Natural killer cell (primary cell): Measurements from ENCODE around the gene DIAPH2. TPM values are rescaled to one million over a fixed set of nuclear protein-coding genes. Genes with fewer than 3 reads are reported as not detected.
A peak's percentile ranks its signal among the peaks of the same experiment; 100 is the strongest.

Source experiments
- ATAC-seq, 3 donors: fragments of 150-1000 bp in 2 of 3; fragments of 200-7000 bp in 1 of 3; cut with Tn5 transposase; 1 replicate in 1 of 3; 2 replicates in 2 of 3; pipeline ENCODE4 v1.10.0; 2021; ENCODE audit warnings: mild to moderate bottlenecking in 2 of 3, moderate library complexity in 2 of 3
- DNase-seq, 2 donors: peaks; one replicate each; pipeline versions ENCODE4 v3.0.0 to v3.0.0-alpha.2; 2013 to 2021; ENCODE audit warnings: mixed read lengths in 1 of 2
- H3K27ac ChIP-seq: one replicate; pipeline ENCODE4 v1.5.1; 2013; ENCODE audit warnings: mild to moderate bottlenecking, low read length
- H3K27me3 ChIP-seq: one replicate; pipeline ENCODE4 v1.6.1; 2013; ENCODE audit warnings: low read length; ENCODE audit not compliant: control insufficient read depth, insufficient read depth
- H3K36me3 ChIP-seq: one replicate; pipeline ENCODE4 v1.6.1; 2013; ENCODE audit warnings: low read length; ENCODE audit not compliant: control insufficient read depth, insufficient read depth
- H3K4me1 ChIP-seq: one replicate; pipeline ENCODE4 v1.6.1; 2013; ENCODE audit warnings: low read length; ENCODE audit not compliant: control insufficient read depth, insufficient read depth
- H3K4me3 ChIP-seq: one replicate; pipeline ENCODE4 v1.5.1; 2013; ENCODE audit warnings: low read length
- H3K9me3 ChIP-seq: one replicate; pipeline ENCODE4 v1.6.1; 2013; ENCODE audit warnings: low read length; ENCODE audit not compliant: control insufficient read depth, insufficient read depth
- H3K27ac Mint-ChIP-seq, 2 donors: one replicate each; pipeline ENCODE4 v1.8.0; 2022; ENCODE audit warnings: mild to moderate bottlenecking in 2 of 2, mixed read lengths in 2 of 2, moderate library complexity in 1 of 2
- H3K27me3 Mint-ChIP-seq, 2 donors: one replicate each; pipeline ENCODE4 v1.8.0; 2022; ENCODE audit warnings: low read depth in 2 of 2, mixed read lengths in 2 of 2
- H3K36me3 Mint-ChIP-seq: one replicate; pipeline ENCODE4 v1.8.0; 2022; ENCODE audit warnings: mixed read lengths
- H3K4me1 Mint-ChIP-seq, 2 donors: one replicate each; pipeline ENCODE4 v1.8.0; 2022; ENCODE audit warnings: mixed read lengths in 2 of 2
- H3K4me3 Mint-ChIP-seq: one replicate; pipeline ENCODE4 v1.8.0; 2022; ENCODE audit warnings: mild to moderate bottlenecking, moderate library complexity, mixed read lengths
- H3K9me3 Mint-ChIP-seq, 2 donors: one replicate each; pipeline ENCODE4 v1.8.0; 2022; ENCODE audit warnings: mixed read lengths in 2 of 2
- WGBS: methylation state at CpG from one replicate; pipeline ENCODE4 v1.1.7; 2013; ENCODE audit warnings: missing lambda C conversion rate; ENCODE audit not compliant: insufficient coverage; 5-methylcytosine and 5-hydroxymethylcytosine counted together
- intact Hi-C: fragments of 100-400 bp; cut with micrococcal nuclease; formaldehyde crosslinking; loops from one replicate; pipeline ENCODE4 v1.14.2; 2022
- total RNA-seq, 4 donors: library from RNA; stranded (reverse); fragments of 120-200 nt in 1 of 4; gene quantifications; one replicate each; pipeline versions ENCODE4 v1.2.3 to v1.2.4, GENCODE V29; 2013 to 2022
- TF ChIP-seq, protein P1 (sequence below): fragments of 200-600 bp; IDR thresholded peaks from one replicate; pipeline ENCODE4 v1.8.0; 2022; ENCODE audit warnings: antibody characterized with exemption

Gene DIAPH2
- total RNA-seq, 3 donors from 2014 or later (not counting 1 experiment from before 2014, with no cell fraction given): 17.0 to 18.2 (median 17.0) TPM

DNA sequence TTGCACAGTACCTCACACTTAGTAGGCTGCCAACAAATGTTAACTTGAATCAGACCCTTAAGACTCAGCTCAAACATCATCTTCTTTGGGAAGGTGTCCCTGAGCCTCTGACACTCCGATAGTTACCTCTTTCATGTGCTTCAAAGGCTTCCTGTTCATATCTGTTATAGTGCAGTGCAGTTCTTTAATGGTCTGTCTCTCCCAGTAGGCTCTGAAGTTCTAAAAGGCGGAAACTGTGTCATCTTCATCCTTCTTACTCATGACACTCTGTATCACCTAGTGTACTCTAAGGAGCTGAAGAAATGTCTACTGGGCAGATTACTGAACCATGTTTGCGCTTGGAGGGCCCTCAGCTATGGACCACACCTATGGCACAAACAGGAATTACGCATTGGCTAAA, 2.1 kb upstream of the DIAPH2 start:
- peak overlapping the region; percentile 62 for H3K4me3 Mint-ChIP-seq
- no peak for ATAC-seq

DNA sequence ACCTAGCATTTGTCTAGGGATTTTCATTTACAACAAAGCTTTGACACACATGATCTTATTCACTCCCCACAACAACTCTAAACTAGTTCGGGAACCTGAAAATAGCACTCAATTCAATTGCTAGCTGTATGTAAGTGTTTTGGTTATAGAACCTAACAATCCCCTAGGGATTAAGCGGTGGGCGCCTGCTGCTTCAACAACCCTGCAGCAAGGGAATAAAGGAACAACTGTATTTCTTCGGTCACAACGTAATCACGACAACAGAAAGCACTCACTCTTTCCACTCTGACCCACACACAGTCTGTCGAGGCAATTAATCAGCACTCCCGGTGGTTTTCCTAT, 674 bp upstream of the DIAPH2 start:
- H3K27me3 Mint-ChIP-seq: peaks cover 0 to 6% of the 10 kb centered on the region in 2 donors
- DNase-seq (no peak), ATAC-seq (no peak)
- no peaks in the 10 kb centered on the region for H3K9me3 Mint-ChIP-seq
- H3K4me1 Mint-ChIP-seq: peaks cover 11 to 29% of the 10 kb centered on the region in 2 donors
- Histone ChIP-seq H3K4me3 (peak overlapping the region; percentile 91), H3K9me3 (no peaks in the 10 kb centered on the region), H3K36me3 (no peaks in the 10 kb centered on the region), H3K27ac (peak overlapping the region; percentile 76), H3K4me1 (peaks cover 11% of the 10 kb centered on the region), H3K27me3 (no peaks in the 10 kb centered on the region)
- peak overlapping the region; percentile 81 to 98 for H3K27ac Mint-ChIP-seq
- H3K36me3 Mint-ChIP-seq: no peaks in the 10 kb centered on the region
- peak overlapping the region; percentile 97 for H3K4me3 Mint-ChIP-seq
- intact Hi-C loops: no loop called here
- 25% methylated on average over 7 of the region's 8 CpGs for WGBS
- TF ChIP-seq, protein P1, sequence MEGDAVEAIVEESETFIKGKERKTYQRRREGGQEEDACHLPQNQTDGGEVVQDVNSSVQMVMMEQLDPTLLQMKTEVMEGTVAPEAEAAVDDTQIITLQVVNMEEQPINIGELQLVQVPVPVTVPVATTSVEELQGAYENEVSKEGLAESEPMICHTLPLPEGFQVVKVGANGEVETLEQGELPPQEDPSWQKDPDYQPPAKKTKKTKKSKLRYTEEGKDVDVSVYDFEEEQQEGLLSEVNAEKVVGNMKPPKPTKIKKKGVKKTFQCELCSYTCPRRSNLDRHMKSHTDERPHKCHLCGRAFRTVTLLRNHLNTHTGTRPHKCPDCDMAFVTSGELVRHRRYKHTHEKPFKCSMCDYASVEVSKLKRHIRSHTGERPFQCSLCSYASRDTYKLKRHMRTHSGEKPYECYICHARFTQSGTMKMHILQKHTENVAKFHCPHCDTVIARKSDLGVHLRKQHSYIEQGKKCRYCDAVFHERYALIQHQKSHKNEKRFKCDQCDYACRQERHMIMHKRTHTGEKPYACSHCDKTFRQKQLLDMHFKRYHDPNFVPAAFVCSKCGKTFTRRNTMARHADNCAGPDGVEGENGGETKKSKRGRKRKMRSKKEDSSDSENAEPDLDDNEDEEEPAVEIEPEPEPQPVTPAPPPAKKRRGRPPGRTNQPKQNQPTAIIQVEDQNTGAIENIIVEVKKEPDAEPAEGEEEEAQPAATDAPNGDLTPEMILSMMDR: no peak

More for the DNA sequence above, 2.1 kb upstream of the DIAPH2 start:
- peak in 1 of 2 donors; percentile 41 for DNase-seq
- no peak overlapping the region for H3K27ac Mint-ChIP-seq
- no peaks in the 10 kb centered on the region for H3K36me3 ChIP-seq
- H3K4me3 ChIP-seq: no peak overlapping the region
- intact Hi-C loops: no loop called here
- H3K4me1 ChIP-seq: peaks cover 11% of the 10 kb centered on the region
- TF ChIP-seq, protein P1: no peak
- no peaks in the 10 kb centered on the region for H3K27me3 ChIP-seq
- no peaks in the 10 kb centered on the region for H3K9me3 ChIP-seq
- 70% methylated on average over 4 of the region's 4 CpGs for WGBS
- peaks cover 11 to 24% of the 10 kb centered on the region in 2 donors for H3K4me1 Mint-ChIP-seq
- H3K36me3 Mint-ChIP-seq: no peaks in the 10 kb centered on the region
- peaks cover 0 to 6% of the 10 kb centered on the region in 2 donors for H3K27me3 Mint-ChIP-seq
- H3K27ac ChIP-seq: no peak overlapping the region
- H3K9me3 Mint-ChIP-seq: no peaks in the 10 kb centered on the region

DNA sequence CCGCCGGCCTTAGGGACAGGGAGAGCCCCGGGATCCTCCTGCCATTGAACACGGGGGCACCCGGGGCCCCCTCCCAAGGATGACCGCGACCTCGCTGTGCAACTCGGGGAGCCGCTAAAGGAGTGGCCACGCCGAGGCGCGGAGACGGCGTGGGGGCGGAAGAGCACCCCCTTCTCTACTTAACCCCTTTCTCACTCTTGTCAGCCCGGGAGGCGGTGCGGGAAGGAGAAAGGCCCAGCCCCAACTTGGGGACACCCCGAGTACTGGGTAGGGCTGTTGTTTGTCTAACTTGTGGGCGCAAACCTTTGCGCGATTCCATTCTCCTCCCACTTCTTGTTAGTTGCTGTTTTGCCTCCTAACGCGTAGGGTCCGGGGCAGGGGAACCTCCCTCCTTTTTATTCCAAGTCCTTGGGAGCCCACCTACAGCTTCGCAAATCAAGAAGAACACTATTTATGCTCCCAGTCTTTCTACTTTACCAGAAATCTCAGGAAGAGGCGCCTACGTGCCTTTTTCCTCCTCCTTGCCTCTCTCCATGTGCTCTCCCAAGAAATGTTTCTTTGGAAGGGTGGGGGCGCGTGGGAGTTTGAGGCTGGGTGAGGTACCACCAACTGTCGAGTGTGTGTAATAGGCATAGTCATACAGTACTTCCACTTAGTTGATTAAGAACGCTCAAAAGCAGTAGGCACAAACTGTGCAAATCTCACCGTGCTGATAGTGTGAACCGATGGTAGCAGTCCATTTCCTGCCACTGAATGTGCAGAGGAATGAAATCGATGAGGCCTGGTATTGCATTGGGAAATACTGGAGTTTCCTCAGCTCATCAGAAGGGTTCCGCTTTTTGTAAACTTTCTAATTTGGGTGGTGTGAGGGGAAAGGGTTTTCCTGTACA, 813 bp downstream of the DIAPH2 start:
- Histone ChIP-seq H3K27ac (peak overlapping the region; percentile 76), H3K9me3 (no peaks in the 10 kb centered on the region), H3K4me3 (peak overlapping the region; percentile 91), H3K4me1 (peaks cover 11% of the 10 kb centered on the region), H3K27me3 (no peaks in the 10 kb centered on the region), H3K36me3 (no peaks in the 10 kb centered on the region)
- Mint-ChIP-seq H3K27ac (peak overlapping the region; percentile 77 to 98), H3K27me3 (peaks cover 0 to 6% of the 10 kb centered on the region in 2 donors), H3K36me3 (no peaks in the 10 kb centered on the region), H3K9me3 (no peaks in the 10 kb centered on the region), H3K4me3 (peak overlapping the region; percentile 97), H3K4me1 (peaks cover 11 to 37% of the 10 kb centered on the region in 2 donors)
- peak; percentile 34 to 60 (median 39) for ATAC-seq
- DNase-seq: peak; percentile 17 to 54
- WGBS: under 1% methylated on average over 25 of the region's 38 CpGs
- intact Hi-C loops: no loop called here
- TF ChIP-seq, protein P1: no peak
